ENCODE data around the gene POLR1A. TPM values are rescaled to one million over a fixed set of nuclear protein-coding genes. Genes with fewer than 3 reads are reported as not detected.

The POLR1A gene
- total RNA-seq, 4 donors from 2014 or later: 20.1 to 31.7 (median 29.4) TPM

DNA sequence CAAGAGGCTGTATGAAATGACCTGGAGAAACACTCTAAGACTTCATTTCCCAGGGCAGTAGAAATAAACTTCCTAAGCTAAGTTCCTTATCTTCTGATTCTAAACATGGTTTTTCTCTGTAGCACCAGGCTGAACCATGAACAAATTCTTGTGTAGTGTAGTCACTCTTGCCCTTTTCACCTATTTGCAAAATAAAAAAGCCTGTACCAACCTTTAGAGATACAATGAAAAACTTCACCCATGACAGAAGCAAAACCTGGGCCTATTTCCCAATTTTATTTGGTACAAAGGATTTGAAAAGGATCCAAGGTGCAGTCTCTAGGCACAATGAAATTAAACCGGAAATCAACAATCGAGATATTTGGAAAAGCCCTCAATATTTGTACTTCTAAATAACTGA lies 43.6 kb downstream of the POLR1A start:
- Histone ChIP-seq H3K36me3 (peaks cover 0 to 32% of the 10 kb centered on the region in 2 donors), H3K4me3 (no peak overlapping the region), H3K27me3 (no peaks in the 10 kb centered on the region), H3K4me1 (peaks cover 0 to 3% of the 10 kb centered on the region in 2 donors), H3K9me3 (no peaks in the 10 kb centered on the region), H3K27ac (peak overlapping the region in 2 of 4 donors; percentile 24 to 35)
- DNase-seq (no peak), ATAC-seq (no peak)
- TF ChIP-seq, protein P1, sequence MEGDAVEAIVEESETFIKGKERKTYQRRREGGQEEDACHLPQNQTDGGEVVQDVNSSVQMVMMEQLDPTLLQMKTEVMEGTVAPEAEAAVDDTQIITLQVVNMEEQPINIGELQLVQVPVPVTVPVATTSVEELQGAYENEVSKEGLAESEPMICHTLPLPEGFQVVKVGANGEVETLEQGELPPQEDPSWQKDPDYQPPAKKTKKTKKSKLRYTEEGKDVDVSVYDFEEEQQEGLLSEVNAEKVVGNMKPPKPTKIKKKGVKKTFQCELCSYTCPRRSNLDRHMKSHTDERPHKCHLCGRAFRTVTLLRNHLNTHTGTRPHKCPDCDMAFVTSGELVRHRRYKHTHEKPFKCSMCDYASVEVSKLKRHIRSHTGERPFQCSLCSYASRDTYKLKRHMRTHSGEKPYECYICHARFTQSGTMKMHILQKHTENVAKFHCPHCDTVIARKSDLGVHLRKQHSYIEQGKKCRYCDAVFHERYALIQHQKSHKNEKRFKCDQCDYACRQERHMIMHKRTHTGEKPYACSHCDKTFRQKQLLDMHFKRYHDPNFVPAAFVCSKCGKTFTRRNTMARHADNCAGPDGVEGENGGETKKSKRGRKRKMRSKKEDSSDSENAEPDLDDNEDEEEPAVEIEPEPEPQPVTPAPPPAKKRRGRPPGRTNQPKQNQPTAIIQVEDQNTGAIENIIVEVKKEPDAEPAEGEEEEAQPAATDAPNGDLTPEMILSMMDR (IDR thresholded peaks at IDR 0.05 in 4 of 5, conservative IDR thresholded peaks at IDR 0.05 in 1 of 5): no peak
- TF ChIP-seq POLR2A (IDR thresholded peaks at IDR 0.05): no peak
- in situ Hi-C loops (cut with MboI; ENCODE audit: low sequenced_read_pairs in 4 of 4) (no loop called here), intact Hi-C loops (cut with DNase I; ENCODE audit: low total_unique reads) (no loop called here)

DNA sequence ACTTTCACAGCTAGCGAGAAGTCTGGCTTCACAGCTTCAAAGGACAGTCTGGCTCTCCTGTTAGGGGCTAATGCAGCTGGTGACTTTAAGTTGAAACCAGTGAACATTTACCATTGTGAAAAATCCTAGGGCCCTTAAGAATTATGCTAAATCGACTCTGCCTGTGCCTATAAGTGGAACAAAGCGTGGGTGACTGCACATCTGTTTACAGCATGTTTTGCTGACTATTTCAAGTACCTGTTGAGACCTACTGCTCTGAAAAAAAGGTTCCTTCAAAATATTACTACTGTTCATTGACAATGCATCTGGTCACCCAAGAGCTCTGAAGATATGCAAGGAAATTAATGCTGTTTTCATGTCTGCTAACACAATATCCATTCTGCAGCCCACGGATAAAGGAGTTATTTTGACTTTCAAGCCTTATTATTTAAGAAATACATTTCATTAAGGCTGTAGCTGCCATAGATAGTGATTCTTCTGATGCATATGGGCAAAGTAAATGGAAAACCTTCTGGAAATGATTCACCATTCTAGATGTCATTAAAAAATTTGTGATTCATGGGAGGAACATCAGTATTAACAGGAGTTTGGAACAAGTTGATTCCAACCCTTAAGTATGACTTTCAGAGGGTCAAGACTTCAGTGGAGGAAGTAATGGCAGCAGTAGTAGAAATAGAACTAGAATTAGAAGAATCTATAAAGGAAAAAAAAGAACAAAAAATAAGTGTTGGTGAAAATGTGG lies 48.9 kb downstream of the POLR1A start:
- TF ChIP-seq, protein P1 (IDR thresholded peaks at IDR 0.05 in 4 of 5, conservative IDR thresholded peaks at IDR 0.05 in 1 of 5): no peak
- no peak for TF ChIP-seq POLR2A (IDR thresholded peaks at IDR 0.05)
- DNase-seq (no peak), ATAC-seq (no peak)
- Histone ChIP-seq H3K27me3 (no peaks in the 10 kb centered on the region), H3K4me3 (no peak overlapping the region), H3K9me3 (no peaks in the 10 kb centered on the region), H3K36me3 (peaks cover 4 to 38% of the 10 kb centered on the region in 2 donors), H3K4me1 (no peaks in the 10 kb centered on the region), H3K27ac (no peak overlapping the region)
- in situ Hi-C loops (cut with MboI; ENCODE audit: low sequenced_read_pairs in 4 of 4): no loop called here
- intact Hi-C loops (cut with DNase I; ENCODE audit: low total_unique reads): no loop called here

- no peak overlapping the region for H3K4me3 ChIP-seq
- TF ChIP-seq, protein P1 (IDR thresholded peaks at IDR 0.05 in 4 of 5, conservative IDR thresholded peaks at IDR 0.05 in 1 of 5): no peak
- no peak for TF ChIP-seq POLR2A (IDR thresholded peaks at IDR 0.05)
- H3K9me3 ChIP-seq: no peaks in the 10 kb centered on the region
- DNase-seq: no peak
- intact Hi-C loops (cut with DNase I; ENCODE audit: low total_unique reads) (no loop called here), in situ Hi-C loops (cut with MboI; ENCODE audit: low sequenced_read_pairs in 4 of 4) (no loop called here)
- no peaks in the 10 kb centered on the region for H3K4me1 ChIP-seq
- H3K36me3 ChIP-seq: peaks cover 4 to 31% of the 10 kb centered on the region in 2 donors
- H3K27me3 ChIP-seq: no peaks in the 10 kb centered on the region
- no peak for ATAC-seq
- H3K27ac ChIP-seq: no peak overlapping the region
Observed at GRCh38 chr2:86055314-86055713, 50.4 kb downstream of the POLR1A start.

DNA sequence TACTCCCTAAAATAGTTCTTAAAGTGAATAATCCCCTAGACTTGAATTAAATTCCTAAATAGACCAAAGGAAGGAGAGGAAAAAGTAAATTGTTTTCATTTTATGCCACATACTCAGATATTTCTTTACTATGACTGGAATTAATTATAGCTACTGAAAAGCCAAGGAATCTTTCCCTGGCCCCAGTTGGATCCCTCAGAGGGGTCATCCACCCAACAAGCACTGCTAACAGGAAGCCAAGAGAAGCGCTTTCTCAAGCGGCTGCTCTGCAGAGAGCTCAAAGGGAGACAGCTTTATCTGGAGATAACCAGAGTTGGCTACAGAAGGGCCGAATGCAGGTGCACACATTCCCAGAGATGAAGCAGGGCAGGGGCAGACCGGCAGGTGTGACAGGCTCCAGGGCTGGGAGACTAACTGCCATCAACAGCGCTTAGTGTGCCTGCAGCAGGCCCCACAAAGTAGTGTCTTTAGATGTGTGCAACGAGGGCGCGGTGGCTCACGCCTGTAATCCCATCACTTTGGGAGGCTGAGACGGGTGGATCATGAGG lies 51.1 kb downstream of the POLR1A start:
- in situ Hi-C loops (cut with MboI; ENCODE audit: low sequenced_read_pairs in 4 of 4): no loop called here
- Histone ChIP-seq H3K27ac (no peak overlapping the region), H3K36me3 (peaks cover 4 to 32% of the 10 kb centered on the region in 2 donors), H3K4me3 (no peak overlapping the region), H3K9me3 (no peaks in the 10 kb centered on the region), H3K4me1 (no peaks in the 10 kb centered on the region), H3K27me3 (no peaks in the 10 kb centered on the region)
- intact Hi-C loops (cut with DNase I; ENCODE audit: low total_unique reads): no loop called here
- DNase-seq (no peak), ATAC-seq (no peak)
- TF ChIP-seq, protein P1 (IDR thresholded peaks at IDR 0.05 in 4 of 5, conservative IDR thresholded peaks at IDR 0.05 in 1 of 5): no peak
- TF ChIP-seq POLR2A (IDR thresholded peaks at IDR 0.05): no peak

All from gastrocnemius medialis (tissue), 4 donors.